ENCODE measurements around the gene TSPAN5.
A peak's percentile ranks its signal among the peaks of the same experiment; 100 is the strongest.
"Not testable (repeated sequence)": the region's sequence is repeated elsewhere in the genome, so short reads cannot be mapped to it uniquely, and the experiment has no call there.

Gene TSPAN5

GRCh38 chr4:98482847-98483806 lies 175.3 kb downstream of the TSPAN5 start:
- FAIRE-seq: no peak

GRCh38 chr4:98482503-98482846 lies 175.9 kb downstream of the TSPAN5 start:
- no peak for FAIRE-seq

- FAIRE-seq: no peak
These were observed 177.2 kb downstream of the TSPAN5 start for GRCh38 chr4:98481167-98481566.

- FAIRE-seq: no peak
These were observed 177.9 kb downstream of the TSPAN5 start for GRCh38 chr4:98480535-98480934.

GRCh38 chr4:98479590-98479989 lies 178.8 kb downstream of the TSPAN5 start:
- FAIRE-seq: peak; percentile 21

GRCh38 chr4:98476891-98477290 lies 181.5 kb downstream of the TSPAN5 start:
- FAIRE-seq: no peak

- FAIRE-seq: no peak
These were observed 184.0 kb downstream of the TSPAN5 start for GRCh38 chr4:98474408-98474844.

GRCh38 chr4:98473046-98473445 lies 185.4 kb downstream of the TSPAN5 start:
- no peak for FAIRE-seq

GRCh38 chr4:98470831-98471230 lies 187.6 kb downstream of the TSPAN5 start:
- no peak for FAIRE-seq

- FAIRE-seq: no peak
These were observed 188.0 kb downstream of the TSPAN5 start for GRCh38 chr4:98470366-98470765.

GRCh38 chr4:98469771-98470170 lies 188.6 kb downstream of the TSPAN5 start:
- FAIRE-seq: no peak

- no peak for FAIRE-seq
These were observed 189.7 kb downstream of the TSPAN5 start for GRCh38 chr4:98468709-98469108.

GRCh38 chr4:98467627-98468072 lies 190.8 kb downstream of the TSPAN5 start:
- peak; percentile 87 for FAIRE-seq

- FAIRE-seq: no peak
These were observed 191.4 kb downstream of the TSPAN5 start for GRCh38 chr4:98466868-98467599.

- no peak for FAIRE-seq
These were observed 195.9 kb downstream of the TSPAN5 start for GRCh38 chr4:98462487-98462886.

GRCh38 chr4:98461121-98461865 lies 197.1 kb downstream of the TSPAN5 start:
- not testable (repeated sequence) for FAIRE-seq

- FAIRE-seq: not testable (repeated sequence)
These were observed 201.0 kb downstream of the TSPAN5 start for GRCh38 chr4:98457422-98457821.

- no peak for FAIRE-seq
These were observed 206.3 kb downstream of the TSPAN5 start for GRCh38 chr4:98452091-98452490.

- no peak for FAIRE-seq
These were observed 209.5 kb downstream of the TSPAN5 start for GRCh38 chr4:98448908-98449307.

- no peak for FAIRE-seq
These were observed 210.8 kb downstream of the TSPAN5 start for GRCh38 chr4:98447648-98448047.

GRCh38 chr4:98446499-98447375 lies 211.7 kb downstream of the TSPAN5 start:
- FAIRE-seq: no peak

GRCh38 chr4:98444371-98444770 lies 214.0 kb downstream of the TSPAN5 start:
- FAIRE-seq: no peak
